DOHH2 (cell line): ENCODE measurements around the gene ARL4C.

Experiments
- H3F3A ChIP-seq: fragments of 200-600 bp; sonication (generic), shearing (Covaris generic); 2 replicates; pipeline ENCODE4 v1.6.0; 2016; ENCODE audit warnings: antibody characterized with exemption, mild to moderate bottlenecking; ENCODE audit not compliant: control insufficient read depth, insufficient read depth
- H3K27ac ChIP-seq: fragments of 200-600 bp; sonication (generic); 2 replicates; pipeline ENCODE4 v1.5.1; 2014; ENCODE audit warnings: low read depth, mild to moderate bottlenecking, low read length, moderate library complexity
- H3K27me3 ChIP-seq: fragments of 200-600 bp; sonication (generic); 2 replicates; pipeline ENCODE4 v1.6.1; 2014; ENCODE audit warnings: mild to moderate bottlenecking, low read length, mixed read lengths; ENCODE audit not compliant: control insufficient read depth
- H3K36me3 ChIP-seq: fragments of 200-600 bp; sonication (generic); 2 replicates; pipeline ENCODE4 v1.6.1; 2014; ENCODE audit warnings: mild to moderate bottlenecking, low read length, moderate library complexity, mixed read lengths; ENCODE audit not compliant: control insufficient read depth
- H3K4me1 ChIP-seq: fragments of 200-600 bp; sonication (generic); 2 replicates; pipeline ENCODE4 v1.6.1; 2014; ENCODE audit warnings: mild to moderate bottlenecking, low read length, mixed read lengths; ENCODE audit not compliant: control insufficient read depth
- H3K4me2 ChIP-seq: fragments of 200-600 bp; sonication (generic); 2 replicates; pipeline ENCODE4 v1.6.0; 2014; ENCODE audit warnings: mild to moderate bottlenecking, low read length, moderate library complexity
- H3K4me3 ChIP-seq: fragments of 200-600 bp; sonication (generic); 2 replicates; pipeline ENCODE4 v1.5.1; 2014; ENCODE audit warnings: mild to moderate bottlenecking, low read length, mixed read lengths
- H3K79me2 ChIP-seq: fragments of 200-600 bp; sonication (generic); 2 replicates; pipeline ENCODE4 v1.6.1; 2014; ENCODE audit warnings: mild to moderate bottlenecking, low read length, mixed read lengths; ENCODE audit not compliant: control insufficient read depth
- H3K9me2 ChIP-seq: fragments of 200-600 bp; sonication (generic); replicated peaks from 2 replicates; pipeline ENCODE4 v1.6.1; 2014; ENCODE audit warnings: mild to moderate bottlenecking, low read length, mixed read lengths; ENCODE audit not compliant: control insufficient read depth
- H3K9me3 ChIP-seq: fragments of 200-600 bp; sonication (generic); 2 replicates; pipeline ENCODE4 v1.6.1; 2014; ENCODE audit warnings: antibody characterized with exemption, low read length, mixed read lengths; ENCODE audit not compliant: control insufficient read depth, insufficient read depth
- H4K20me1 ChIP-seq: fragments of 200-600 bp; sonication (generic); 2 replicates; pipeline ENCODE4 v1.6.0; 2014; ENCODE audit warnings: low read depth, mild to moderate bottlenecking, antibody characterized with exemption, low read length, moderate library complexity; ENCODE audit not compliant: control insufficient read depth, insufficient read depth
- CTCF ChIP-seq: fragments of 200-600 bp; sonication (generic); IDR thresholded peaks from one replicate; pipeline ENCODE4 v1.5.1; 2014; ENCODE audit warnings: antibody characterized with exemption, mild to moderate bottlenecking, low read depth, low read length; ENCODE audit not compliant: poor library complexity, severe bottlenecking
- EZH2phosphoT487 ChIP-seq: fragments of 200-600 bp; sonication (generic); IDR thresholded peaks from 2 replicates; pipeline ENCODE4 v1.6.1; 2017; ENCODE audit warnings: borderline replicate concordance, mild to moderate bottlenecking, antibody characterized with exemption, low read length, moderate library complexity, mixed read lengths

ARL4C gene

DNA sequence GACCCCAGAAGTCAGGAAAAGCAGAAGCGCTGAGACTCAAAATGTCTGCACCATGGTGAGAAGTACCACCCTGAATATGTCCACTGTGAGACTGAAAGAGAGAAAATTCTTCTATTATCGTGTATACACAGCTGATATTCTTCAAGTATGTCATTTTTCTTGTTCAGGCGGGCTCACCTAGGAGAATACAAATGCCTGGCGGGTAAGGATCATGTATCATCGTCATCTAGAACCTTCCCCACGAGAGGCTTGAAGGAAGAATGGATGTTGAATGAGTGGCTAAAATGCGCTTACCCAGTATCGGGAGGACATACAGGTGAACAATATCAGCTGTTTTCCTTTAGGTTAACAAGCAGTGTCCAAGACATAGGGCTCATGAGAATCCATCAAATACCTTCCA lies 21.1 kb upstream of the ARL4C start:
- TF ChIP-seq EZH2phosphoT487 = no peak
- no peak for TF ChIP-seq CTCF
- no peaks in the 10 kb centered on the region for H4K20me1 ChIP-seq
- H3K36me3 ChIP-seq = no peaks in the 10 kb centered on the region

GRCh38 chr2:234514873-234515638 lies 18.2 kb upstream of the ARL4C start:
- Histone ChIP-seq H3K9me3 (no peaks in the 10 kb centered on the region), H4K20me1 (no peaks in the 10 kb centered on the region), H3K27me3 (peaks cover 4% of the 10 kb centered on the region; the same call in 1 of the 2 replicates), H3K36me3 (no peaks in the 10 kb centered on the region), H3F3A (no peaks in the 10 kb centered on the region), H3K79me2 (no peaks in the 10 kb centered on the region), H3K27ac (no peak overlapping the region), H3K4me2 (no peak overlapping the region), H3K9me2 (no peaks in the 10 kb centered on the region), H3K4me3 (no peak overlapping the region), H3K4me1 (peaks cover 3% of the 10 kb centered on the region; the same call in 1 of the 2 replicates)
- TF ChIP-seq EZH2phosphoT487 = no peak
- TF ChIP-seq CTCF = no peak

More for the DNA sequence above, 21.1 kb upstream of the ARL4C start:
- H3K27ac ChIP-seq = no peak overlapping the region
- no peaks in the 10 kb centered on the region for H3K9me3 ChIP-seq
- no peak overlapping the region for H3K4me2 ChIP-seq
- no peaks in the 10 kb centered on the region for H3K9me2 ChIP-seq
- no peak overlapping the region for H3K4me3 ChIP-seq
- H3K79me2 ChIP-seq = no peaks in the 10 kb centered on the region
- no peaks in the 10 kb centered on the region for H3F3A ChIP-seq
- H3K27me3 ChIP-seq = no peaks in the 10 kb centered on the region
- no peaks in the 10 kb centered on the region for H3K4me1 ChIP-seq

DNA sequence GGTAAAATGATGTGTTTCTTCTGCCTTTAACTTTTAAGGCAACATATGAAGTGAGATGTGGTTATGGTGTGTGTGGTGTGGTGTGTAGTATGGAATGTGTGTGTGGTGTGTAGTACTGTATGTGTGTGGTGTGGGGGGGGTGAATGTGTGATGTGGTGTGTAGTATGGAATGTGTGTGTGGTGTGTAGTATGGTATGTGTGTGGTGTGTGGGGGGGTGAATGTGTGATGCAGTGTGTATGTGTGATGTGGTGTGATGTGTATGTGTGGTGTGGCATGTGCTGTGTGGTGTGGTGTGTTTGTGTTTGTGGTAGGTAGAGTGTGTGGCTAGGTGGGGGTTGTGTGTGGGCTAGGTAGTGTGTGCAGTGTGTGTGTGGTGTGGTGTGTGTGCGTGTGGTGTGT lies 17.2 kb upstream of the ARL4C start:
- H3K27me3 ChIP-seq = peaks cover 10% of the 10 kb centered on the region
- no peaks in the 10 kb centered on the region for H3K79me2 ChIP-seq
- no peaks in the 10 kb centered on the region for H3F3A ChIP-seq
- no peak overlapping the region for H3K4me3 ChIP-seq
- H3K9me3 ChIP-seq = no peaks in the 10 kb centered on the region
- no peaks in the 10 kb centered on the region for H3K36me3 ChIP-seq
- H3K4me2 ChIP-seq = no peak overlapping the region
- H3K9me2 ChIP-seq = no peaks in the 10 kb centered on the region
- no peak for TF ChIP-seq CTCF
- TF ChIP-seq EZH2phosphoT487 = no peak
- H3K4me1 ChIP-seq = peaks cover 3% of the 10 kb centered on the region; the same call in 1 of the 2 replicates
- H3K27ac ChIP-seq = no peak overlapping the region
- no peaks in the 10 kb centered on the region for H4K20me1 ChIP-seq
